ENCODE measurements around the gene RIN1.

RIN1 gene

DNA sequence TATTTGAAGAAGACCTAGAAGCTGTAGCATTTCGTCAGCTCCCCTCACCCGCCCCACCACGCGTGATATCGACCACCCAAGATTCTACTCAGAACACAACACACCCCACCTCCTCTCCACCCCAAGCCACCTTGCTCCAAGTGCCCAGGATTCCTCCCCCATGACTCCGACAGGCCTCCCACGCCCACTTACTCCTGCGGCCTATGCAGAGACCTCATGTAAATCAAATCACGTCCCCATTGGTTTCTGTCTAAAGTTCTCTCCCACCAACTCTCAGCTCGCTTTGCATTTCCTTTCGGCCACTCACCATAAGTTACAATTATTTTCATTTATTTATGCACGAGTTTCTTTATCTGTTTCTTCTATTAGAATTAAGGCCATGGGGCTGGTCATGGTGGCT, 33.6 kb downstream of the RIN1 start:
- no peak for DNase-seq

- no peak for DNase-seq
Observed at GRCh38 chr11:66299186-66299585, 37.0 kb downstream of the RIN1 start.

DNA sequence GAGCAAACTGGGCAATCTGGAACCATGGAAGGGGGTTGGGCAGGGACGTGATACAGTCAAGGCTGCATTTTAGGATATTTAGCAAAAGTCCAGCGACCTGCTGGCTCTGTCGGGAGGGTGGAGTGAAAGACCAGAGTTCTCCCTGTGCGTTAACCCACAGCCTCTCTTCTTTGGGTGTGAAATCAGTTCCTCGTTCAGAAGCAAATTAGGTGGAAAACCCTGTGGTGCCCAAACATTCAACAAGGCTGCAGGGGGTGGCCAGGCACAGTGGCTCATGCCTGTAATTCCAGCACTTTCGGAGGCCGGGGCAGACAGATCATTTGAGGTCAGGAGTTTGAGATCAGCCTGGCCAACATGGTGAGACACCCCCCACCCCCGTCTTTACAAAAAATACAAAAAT, 38.6 kb downstream of the RIN1 start:
- no peak for DNase-seq

DNA sequence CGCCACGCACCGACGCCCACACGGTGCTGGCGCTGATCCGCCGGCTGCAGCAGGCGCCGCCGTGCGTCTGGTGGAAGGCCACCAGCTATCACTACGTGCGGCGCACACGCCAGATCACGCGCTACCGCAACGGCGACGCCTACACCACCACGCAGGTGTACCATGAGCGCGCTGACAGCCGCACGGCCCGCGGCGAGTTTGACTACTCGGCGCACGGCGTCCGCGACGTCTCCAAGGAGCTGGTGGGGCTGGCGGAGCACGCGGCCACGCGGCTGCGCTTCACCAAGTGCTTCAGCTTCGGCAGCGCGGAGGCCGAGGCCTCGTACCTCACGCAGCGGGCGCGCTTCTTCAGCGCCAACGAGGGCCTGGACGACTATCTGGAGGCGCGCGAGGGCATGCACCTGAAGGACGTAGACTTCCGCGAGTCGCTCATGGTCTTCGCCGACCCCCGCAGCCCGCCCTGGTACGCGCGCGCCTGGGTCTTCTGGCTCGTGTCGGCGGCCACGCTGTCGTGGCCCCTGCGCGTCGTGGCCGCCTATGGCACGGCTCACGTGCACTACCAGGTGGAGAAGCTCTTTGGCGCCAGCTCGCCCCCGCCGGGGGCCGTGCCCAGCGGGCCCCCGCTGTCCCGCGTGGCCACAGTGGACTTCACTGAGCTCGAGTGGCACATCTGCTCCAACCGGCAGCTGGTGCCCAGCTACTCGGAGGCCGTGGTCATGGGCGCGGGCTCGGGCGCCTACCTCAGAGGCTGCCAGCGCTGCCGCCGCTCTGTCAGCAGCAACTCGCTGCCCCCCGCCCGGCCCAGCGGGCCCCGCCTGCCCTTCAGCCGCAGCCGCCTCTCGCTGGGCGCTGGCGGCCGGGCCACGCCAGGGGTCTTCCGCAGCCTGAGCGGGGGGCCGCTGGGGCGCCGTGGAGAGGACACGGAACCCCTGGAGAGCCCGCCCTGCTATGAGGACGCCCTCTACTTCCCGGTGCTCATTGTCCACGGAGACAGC, 41.3 kb downstream of the RIN1 start:
- no peak for DNase-seq

DNA sequence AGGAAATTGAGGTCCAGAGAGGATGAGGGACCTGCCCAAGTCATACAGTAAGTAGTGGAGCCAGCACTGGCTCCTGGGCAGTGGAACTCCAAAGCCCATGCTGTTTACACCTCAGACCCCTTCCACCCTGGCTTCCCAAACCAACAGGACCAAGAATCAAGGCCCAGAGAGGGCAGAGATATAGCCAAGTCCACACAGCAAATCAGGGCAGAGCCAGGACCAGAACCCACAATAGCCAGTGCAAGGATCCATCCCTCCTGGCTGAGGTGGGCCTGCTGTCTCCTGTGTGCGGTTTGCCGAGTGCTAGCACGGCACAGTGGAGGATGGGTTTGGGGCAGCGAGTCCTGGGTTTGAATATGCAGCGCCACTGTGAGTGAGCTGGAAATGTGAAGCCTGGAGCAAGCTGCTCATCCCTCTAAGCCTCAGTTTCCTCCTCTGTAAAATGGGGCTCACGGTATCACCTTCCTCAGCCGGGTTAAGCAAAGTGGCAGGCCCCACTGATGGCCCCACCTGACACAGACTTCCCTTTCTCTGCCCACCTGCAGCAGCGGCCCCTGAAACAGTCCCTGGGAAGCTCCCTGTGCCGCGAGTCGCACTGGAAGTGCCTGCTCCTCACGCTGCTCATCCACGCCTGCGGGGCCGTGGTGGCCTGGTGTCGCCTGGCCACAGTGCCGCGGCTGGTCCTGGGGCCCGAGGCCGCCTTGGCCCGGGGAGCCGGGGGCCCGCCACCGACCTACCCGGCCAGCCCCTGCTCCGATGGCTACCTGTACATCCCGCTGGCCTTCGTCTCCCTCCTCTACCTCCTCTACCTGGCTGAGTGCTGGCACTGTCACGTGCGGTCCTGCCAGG, 42.2 kb downstream of the RIN1 start:
- DNase-seq: no peak

DNA sequence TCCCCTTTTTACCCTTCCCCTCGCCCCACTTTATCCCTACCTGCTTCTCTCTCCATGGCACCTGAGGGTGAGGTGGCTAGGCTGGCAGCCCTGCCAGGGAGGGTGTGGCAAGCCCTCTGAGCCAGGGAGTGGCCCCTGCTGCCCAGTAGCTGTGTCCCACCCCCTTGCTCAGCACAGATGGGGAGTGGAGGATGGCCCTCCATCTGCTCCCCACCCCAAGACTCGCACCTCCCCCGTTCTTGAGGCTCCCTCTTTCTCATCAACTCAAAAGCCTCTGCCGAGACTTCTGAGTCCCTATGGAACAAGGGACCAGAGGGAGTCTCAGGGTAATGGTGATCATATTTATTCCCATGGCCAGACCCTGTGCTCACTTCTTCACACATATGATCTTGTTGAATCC, 42.9 kb downstream of the RIN1 start:
- no peak for DNase-seq

GRCh38 chr11:66292543-66293332, 43.5 kb downstream of the RIN1 start:
- DNase-seq: peak in 1 of 56 donors; percentile 58

DNA sequence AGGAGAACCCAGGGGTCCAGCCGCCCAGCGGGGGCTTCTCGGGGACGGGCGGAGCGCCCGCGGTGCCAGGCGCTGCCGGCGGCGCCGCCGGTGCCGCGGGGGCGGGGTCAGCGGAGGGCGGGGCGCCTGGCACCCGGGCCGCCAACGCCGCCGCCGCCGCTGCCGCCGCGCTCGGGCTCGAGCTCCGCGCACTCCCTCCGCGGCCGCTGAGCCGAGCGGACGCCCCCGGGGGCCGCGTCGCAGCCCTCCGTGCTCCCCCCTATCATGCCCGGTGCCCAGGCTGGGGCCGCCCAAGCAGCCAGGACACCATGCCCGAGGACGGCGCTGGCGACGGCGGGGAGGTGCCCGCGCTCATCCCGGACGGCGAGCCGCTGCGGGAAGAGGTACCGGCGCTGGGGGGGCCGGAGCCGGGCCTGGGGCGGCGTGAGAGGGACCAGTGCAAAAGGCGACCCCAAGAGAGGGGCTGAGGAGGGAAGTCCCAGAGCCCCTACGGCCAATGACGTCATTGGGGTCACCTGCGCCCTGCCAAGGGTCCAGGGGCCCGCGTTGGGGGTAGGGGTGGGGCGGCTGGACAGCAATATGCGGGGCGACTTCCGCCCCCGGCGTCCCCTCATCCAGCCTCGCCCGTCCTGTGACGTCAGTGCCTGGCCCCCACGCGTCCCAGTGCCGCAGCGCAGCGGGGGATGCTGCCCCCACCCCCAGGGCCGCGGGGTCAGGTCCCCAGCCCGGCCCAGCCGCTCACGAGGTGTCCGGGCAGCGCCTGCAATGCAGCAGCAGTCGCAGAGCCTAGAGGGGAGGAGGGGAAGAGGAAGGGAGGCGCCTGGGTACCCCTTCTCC, 44.3 kb downstream of the RIN1 start, which contains the start of gene TMEM151A:
TMEM151A (plus strand) TSS at position 189 of the 837 bp plus-strand sequence; CDS start at position 309, 120 bp downstream.
- peak in 17 of 56 donors; percentile 18 to 83 (median 37) for DNase-seq

DNA sequence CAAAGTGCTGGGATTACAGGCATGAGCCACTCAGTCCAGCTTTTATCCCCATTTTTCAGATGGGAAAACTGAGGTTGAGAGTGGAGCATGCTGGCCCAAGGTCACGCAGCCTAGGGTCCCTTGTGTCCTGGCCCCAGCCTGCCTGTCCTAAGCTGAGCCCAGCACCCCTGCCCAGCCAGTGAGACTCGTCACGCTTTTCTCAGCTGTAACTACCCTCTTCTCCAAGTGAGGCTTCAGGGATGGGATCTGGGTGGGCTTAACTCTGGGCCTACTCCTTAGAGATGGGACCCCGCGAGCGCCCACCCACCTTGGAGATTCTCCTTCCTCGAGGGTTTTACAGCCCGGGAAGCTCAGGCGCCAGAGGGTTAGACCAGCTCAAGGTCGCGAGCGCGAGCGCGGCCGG, 44.9 kb downstream of the RIN1 start:
- DNase-seq: peak in 6 of 56 donors; percentile 28 to 57 (median 41)

DNA sequence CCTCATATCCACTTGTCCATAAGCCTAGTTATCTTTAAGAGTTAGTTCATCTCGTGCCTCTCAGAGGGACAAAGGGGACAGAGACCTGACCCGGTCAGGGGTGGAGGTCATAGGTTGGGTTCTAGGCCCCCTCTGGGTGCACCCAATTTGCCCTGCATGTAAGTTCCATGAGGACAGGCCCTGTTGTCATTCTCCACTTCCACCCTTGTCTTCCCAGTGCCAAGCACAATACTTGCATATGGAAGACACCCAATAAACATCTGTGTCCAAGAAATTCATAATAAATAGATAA, 46.0 kb downstream of the RIN1 start:
- DNase-seq: no peak

DNA sequence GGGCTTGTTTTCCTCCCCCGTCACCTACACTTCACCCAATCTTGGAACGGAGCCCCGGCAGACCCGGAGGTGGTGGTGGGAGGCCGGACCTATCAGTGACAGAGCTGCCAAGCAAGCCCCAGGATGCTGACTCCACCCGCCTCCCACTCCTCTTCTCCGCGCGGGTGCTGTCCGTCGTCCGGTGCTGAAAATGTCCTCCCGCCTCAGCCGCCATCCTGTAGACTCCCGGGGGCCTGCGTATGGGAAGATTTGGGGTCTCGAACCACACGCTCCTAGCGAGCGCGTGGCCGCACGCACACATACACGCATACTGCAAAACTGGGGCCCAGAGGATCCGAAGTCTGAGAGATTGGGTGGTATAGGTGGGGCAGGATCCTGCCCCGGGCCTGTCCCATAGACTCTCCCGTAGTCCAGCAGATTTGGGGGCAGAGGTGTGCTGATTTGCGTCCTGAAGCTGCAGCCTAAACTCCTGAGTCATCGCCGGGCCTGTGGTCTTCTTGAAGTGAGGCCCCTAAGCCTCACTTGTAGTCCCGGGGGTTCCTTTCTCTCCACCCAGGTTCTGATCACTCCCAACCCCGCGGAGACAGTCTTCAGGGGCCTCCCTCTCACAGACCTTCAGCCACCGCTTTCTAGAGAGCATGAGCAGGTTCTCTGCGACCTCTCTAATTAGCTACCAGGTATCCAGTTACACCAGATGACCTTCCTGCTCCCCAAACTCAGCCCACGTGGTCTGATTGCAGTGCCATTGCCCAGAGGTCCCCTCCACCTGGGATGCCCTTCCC, 46.5 kb downstream of the RIN1 start:
- peak in 19 of 56 donors; percentile 66 to 88 (median 75) for DNase-seq

DNA sequence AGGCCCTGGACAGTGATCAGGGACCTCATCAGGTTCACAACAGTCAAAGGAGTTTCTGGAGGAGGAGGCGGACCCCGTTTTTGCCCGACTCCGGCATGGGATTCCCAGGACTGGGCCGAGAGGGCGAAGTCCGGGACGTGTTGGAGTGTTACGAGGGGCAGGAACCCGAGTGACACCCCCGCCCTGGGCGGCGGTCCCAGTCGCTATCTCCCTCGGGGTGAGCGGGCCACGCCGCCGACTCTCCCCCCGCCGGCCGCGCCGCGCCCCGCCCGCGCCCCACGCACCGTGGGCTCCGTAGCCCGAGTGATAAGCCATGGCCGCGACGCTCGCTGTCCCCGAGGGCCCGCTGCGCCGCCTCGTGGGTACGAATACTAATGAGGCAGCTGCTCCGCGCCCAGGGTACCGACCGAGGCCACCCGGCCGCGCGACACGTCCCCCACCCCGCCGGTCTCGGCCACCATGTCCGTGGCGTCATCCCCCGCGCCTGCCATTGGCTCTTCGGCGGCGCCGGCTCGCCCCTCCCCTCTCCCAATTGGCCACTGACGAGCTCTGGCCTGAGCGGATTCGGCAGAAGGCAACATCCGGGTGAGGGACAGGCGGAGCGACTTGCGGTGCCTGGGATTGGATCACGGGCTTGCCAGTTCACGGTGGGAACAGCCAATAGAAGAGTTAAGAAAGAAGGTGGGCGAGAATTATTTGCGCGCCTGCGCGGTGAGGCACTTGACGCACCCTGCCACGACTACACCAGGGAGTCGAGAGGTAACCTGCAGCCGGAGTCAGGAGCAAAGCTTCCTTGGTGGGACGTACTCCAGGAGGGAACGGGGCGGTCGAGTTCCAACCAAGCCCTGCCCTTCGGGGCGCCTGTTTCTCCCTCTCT, 47.3 kb downstream of the RIN1 start, which contains the start of gene YIF1A:
YIF1A (minus strand) TSS at position 473 of the 877 bp plus-strand sequence; CDS start at position 315, 158 bp downstream.
- peak; percentile 80 to 100 (median 99) for DNase-seq

GRCh38 chr11:66287889-66288670, 48.2 kb downstream of the RIN1 start:
- peak in 1 of 56 donors; percentile 28 for DNase-seq

GRCh38 chr11:66287211-66287888, 48.9 kb downstream of the RIN1 start:
- DNase-seq: no peak

GRCh38 chr11:66286699-66287098, 49.5 kb downstream of the RIN1 start:
- no peak for DNase-seq

DNA sequence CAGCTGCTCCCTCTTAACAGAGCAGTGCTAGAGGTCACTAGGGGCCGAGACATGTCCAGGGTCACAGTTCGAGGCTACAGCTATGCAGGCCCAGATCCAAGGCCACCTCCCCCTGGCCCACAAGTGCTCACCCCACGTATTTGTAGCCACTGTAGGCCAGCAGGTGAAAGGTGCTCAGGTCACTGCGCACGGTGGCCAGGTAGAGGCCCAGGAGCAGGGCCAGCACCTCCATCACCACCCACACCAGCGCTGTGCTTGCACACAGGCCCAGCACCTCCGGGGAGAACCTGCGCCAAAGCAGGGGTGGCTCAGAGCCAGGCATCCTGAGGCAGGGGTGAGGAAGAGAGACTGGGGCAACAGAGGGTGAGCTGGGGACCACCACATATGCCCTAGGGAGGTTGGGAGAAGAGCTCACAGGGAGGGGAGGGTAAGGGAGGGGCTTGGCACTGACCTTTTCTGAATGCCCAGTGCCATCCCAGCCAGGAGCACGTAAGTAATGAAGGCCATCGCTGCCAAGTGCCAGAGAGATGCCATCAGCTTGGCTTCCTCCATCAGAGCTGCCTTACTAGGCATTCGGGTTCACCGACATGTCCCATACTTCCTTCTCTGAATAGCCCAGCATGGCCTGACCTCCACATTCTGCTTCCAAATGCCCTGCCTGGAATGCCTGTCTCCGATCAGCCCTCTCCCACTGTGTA, 50.8 kb downstream of the RIN1 start:
- DNase-seq: no peak

All from amygdala (tissue), 56 donors.